Activated naive CD8-positive, alpha-beta T cell (primary cell): Measurements from ENCODE around the gene PSRC1.

Experiments used
- H3K27ac Mint-ChIP-seq: one replicate; pipeline ENCODE4 v1.8.0; 2021; ENCODE audit warnings: mixed read lengths
- H3K27me3 Mint-ChIP-seq: one replicate; pipeline ENCODE4 v1.8.0; 2021; ENCODE audit warnings: mixed read lengths
- H3K36me3 Mint-ChIP-seq: one replicate; pipeline ENCODE4 v1.8.0; 2021; ENCODE audit warnings: mixed read lengths
- H3K4me1 Mint-ChIP-seq: one replicate; pipeline ENCODE4 v1.8.0; 2021; ENCODE audit warnings: low read depth, mixed read lengths
- H3K4me3 Mint-ChIP-seq: one replicate; pipeline ENCODE4 v1.8.0; 2021; ENCODE audit warnings: mild to moderate bottlenecking, mixed read lengths
- H3K9me3 Mint-ChIP-seq: one replicate; pipeline ENCODE4 v1.8.0; 2021; ENCODE audit warnings: low read depth, mixed read lengths

PSRC1 gene

DNA sequence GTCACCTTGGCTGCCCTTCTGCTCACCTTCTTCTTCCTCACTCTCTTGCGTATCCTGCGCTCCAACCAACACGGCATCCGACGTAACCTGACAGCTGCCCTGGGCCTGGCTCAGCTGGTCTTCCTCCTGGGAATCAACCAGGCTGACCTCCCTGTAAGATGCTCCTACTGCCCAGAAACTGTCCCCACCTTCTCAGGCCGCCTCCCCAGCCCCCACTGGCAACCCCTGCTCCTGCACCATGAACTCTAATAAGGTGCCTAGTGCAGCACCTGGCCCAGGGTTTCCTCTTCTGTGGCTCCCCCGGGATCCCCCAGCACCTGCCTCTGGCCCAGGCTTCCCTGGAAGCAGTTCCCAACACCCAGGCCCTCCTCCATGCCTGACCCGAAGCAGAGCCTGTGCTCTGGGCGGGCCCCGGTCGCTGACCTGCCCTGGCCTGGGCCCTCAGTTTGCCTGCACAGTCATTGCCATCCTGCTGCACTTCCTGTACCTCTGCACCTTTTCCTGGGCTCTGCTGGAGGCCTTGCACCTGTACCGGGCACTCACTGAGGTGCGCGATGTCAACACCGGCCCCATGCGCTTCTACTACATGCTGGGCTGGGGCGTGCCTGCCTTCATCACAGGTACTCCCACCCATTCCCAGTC, 12.8 kb downstream of the PSRC1 start:
- Mint-ChIP-seq H3K4me1 (no peaks in the 10 kb centered on the region), H3K27me3 (no peaks in the 10 kb centered on the region), H3K4me3 (no peak overlapping the region), H3K27ac (no peak overlapping the region), H3K36me3 (peaks cover 2% of the 10 kb centered on the region), H3K9me3 (no peaks in the 10 kb centered on the region)

DNA sequence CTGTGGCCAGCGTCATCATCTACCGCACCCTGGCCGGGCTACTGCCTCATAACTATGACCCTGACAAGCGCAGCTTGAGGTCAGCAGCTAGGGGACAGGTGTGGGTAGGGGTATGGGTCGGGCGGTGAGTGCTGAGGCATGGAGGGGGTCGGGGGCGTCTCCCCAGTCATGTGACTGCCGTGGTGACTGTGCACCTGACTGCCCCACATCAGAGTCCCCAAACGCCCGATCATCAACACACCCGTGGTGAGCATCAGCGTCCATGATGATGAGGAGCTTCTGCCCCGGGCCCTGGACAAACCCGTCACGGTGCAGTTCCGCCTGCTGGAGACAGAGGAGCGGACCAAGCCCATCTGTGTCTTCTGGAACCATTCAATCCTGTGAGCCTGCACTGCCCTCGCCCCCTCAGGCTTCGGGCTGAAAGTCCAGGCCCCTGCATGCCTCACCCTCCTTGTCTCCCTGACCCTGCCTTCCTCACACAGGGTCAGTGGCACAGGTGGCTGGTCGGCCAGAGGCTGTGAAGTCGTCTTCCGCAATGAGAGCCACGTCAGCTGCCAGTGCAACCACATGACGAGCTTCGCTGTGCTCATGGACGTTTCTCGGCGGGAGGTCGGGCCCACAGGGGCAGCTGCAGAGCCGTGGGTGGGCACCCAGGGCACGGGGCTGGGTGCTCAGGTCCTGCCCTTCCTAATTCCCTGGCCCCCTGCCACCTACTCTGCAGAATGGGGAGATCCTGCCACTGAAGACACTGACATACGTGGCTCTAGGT, 13.5 kb downstream of the PSRC1 start:
- peaks cover 2% of the 10 kb centered on the region for H3K36me3 Mint-ChIP-seq

DNA sequence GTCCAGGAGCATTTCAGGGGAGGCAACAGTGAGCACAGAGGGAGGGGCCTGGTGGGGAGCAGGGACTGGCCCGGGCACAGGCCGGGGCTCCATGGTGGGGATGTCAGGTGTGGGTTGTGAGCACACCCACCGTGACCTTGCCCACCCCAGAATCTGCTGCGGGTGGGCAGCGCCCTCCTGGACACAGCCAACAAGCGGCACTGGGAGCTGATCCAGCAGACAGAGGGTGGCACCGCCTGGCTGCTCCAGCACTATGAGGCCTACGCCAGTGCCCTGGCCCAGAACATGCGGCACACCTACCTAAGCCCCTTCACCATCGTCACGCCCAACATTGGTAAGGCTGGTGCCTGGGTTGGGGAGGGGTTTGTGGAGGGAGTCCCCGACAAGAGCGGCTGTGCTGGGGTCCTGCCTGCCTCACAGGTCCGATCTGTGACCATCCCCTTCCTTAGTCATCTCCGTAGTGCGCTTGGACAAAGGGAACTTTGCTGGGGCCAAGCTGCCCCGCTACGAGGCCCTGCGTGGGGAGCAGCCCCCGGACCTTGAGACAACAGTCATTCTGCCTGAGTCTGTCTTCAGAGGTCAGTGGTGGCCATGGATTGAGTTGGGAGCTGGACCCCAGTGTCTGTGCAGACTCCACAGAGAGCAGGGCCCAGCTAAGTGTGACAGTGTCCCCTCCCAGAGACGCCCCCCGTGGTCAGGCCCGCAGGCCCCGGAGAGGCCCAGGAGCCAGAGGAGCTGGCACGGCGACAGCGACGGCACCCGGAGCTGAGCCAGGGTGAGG, 14.3 kb downstream of the PSRC1 start:
- H3K36me3 Mint-ChIP-seq: peaks cover 2% of the 10 kb centered on the region
- no peak overlapping the region for H3K4me3 Mint-ChIP-seq

More for the DNA sequence above, 13.5 kb downstream of the PSRC1 start:
- Mint-ChIP-seq H3K4me3 (no peak overlapping the region), H3K27me3 (no peaks in the 10 kb centered on the region), H3K4me1 (no peaks in the 10 kb centered on the region), H3K27ac (no peak overlapping the region), H3K9me3 (no peaks in the 10 kb centered on the region)

DNA sequence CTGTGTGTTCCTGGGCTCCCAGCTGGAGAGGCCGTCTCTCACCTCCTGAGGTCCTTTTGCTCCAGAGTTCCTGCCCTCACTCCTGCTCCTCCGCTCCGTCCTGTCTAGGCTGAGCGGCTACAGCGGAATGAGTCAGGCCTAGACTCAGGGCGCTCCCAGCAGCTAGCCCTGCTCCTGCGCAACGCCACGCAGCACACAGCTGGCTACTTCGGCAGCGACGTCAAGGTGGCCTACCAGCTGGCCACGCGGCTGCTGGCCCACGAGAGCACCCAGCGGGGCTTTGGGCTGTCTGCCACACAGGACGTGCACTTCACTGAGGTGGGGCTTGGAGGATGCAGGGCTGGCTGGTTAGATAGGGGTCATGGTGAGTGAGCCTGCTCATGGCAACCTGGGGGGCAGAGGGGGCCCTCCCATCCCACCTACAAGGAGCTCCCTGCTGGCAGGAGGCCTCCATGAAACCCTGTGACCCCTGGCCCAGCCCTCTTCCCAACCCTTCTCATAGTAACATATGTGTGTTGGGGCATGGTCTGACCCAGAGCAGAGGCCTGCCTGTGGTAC, 15.1 kb downstream of the PSRC1 start:
- no peak overlapping the region for H3K27ac Mint-ChIP-seq
- no peaks in the 10 kb centered on the region for H3K9me3 Mint-ChIP-seq
- H3K4me3 Mint-ChIP-seq: no peak overlapping the region
- H3K4me1 Mint-ChIP-seq: peaks cover 2% of the 10 kb centered on the region
- H3K27me3 Mint-ChIP-seq: no peaks in the 10 kb centered on the region
- H3K36me3 Mint-ChIP-seq: peaks cover 2% of the 10 kb centered on the region

More for the DNA sequence above, 14.3 kb downstream of the PSRC1 start:
- Mint-ChIP-seq H3K27ac (no peak overlapping the region), H3K27me3 (no peaks in the 10 kb centered on the region), H3K9me3 (no peaks in the 10 kb centered on the region), H3K4me1 (peaks cover under 1% of the 10 kb centered on the region)

DNA sequence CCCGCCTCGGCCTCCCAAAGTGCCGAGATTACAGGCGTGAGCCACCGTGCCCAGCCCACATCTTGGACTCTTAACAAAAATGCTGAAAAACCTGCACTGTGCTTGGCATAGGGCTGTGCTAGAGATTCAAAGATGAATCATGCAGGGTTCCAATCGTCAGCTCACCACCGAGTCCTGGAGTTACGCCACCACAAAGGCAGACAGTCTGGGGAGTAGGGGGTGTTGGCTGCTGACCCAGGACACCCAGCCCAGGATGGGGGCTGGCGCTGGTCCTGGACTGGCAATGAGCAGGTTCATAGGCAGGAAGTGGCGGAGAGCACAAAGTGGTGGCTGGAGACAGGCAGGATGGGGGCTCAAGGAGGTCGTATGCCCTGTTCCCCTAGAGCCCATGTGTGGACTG, 16.0 kb downstream of the PSRC1 start:
- Mint-ChIP-seq H3K27me3 (no peaks in the 10 kb centered on the region), H3K9me3 (no peaks in the 10 kb centered on the region), H3K36me3 (peaks cover 2% of the 10 kb centered on the region), H3K27ac (no peak overlapping the region), H3K4me1 (peaks cover 2% of the 10 kb centered on the region), H3K4me3 (no peak overlapping the region)

DNA sequence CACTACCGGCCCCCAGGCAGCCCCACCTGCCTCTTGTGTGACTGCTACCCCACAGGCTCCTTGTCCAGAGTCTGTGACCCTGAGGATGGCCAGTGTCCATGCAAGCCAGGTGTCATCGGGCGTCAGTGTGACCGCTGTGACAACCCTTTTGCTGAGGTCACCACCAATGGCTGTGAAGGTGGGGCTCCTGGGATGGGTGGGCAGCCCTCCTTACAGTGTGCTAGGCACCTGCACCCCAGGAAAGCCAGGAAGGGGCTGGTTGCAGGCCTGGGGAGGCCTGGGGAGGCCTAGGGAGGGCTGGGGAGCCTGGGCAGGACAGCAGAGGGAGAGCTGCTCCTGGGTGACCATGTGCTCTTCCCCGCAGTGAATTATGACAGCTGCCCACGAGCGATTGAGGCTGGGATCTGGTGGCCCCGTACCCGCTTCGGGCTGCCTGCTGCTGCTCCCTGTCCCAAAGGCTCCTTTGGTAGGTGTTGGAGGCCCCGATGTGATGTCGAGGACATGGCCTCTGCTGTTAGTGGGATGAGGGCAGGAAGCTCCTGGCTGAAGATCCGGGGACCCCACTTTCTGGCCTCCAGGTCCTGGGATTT, 17.1 kb downstream of the PSRC1 start:
- H3K4me1 Mint-ChIP-seq: peaks cover 2% of the 10 kb centered on the region

DNA sequence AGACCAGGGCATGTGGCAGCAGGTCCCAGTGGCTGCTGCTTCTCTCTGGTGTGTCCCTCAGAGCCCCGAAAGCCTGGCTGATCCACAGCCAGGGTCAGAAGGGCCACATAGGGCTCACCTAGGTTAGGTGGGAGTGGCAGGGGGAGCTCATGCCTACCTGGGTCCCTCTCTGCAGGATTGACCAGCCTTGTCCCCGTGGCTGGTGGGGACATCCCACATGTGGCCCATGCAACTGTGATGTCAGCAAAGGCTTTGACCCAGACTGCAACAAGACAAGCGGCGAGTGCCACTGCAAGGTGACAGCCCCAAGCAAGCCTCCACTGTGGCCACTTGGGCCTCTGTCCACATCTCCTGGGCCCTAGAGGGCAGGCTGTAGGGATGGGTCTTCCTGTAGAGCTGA, 17.9 kb downstream of the PSRC1 start:
- no peak overlapping the region for H3K4me3 Mint-ChIP-seq
- H3K9me3 Mint-ChIP-seq: no peaks in the 10 kb centered on the region
- H3K36me3 Mint-ChIP-seq: peaks cover 2% of the 10 kb centered on the region
- H3K4me1 Mint-ChIP-seq: peaks cover 2% of the 10 kb centered on the region
- H3K27me3 Mint-ChIP-seq: no peaks in the 10 kb centered on the region
- no peak overlapping the region for H3K27ac Mint-ChIP-seq

More for the DNA sequence above, 17.1 kb downstream of the PSRC1 start:
- no peak overlapping the region for H3K4me3 Mint-ChIP-seq
- no peaks in the 10 kb centered on the region for H3K9me3 Mint-ChIP-seq
- no peaks in the 10 kb centered on the region for H3K27me3 Mint-ChIP-seq
- H3K27ac Mint-ChIP-seq: no peak overlapping the region
- peaks cover 2% of the 10 kb centered on the region for H3K36me3 Mint-ChIP-seq

DNA sequence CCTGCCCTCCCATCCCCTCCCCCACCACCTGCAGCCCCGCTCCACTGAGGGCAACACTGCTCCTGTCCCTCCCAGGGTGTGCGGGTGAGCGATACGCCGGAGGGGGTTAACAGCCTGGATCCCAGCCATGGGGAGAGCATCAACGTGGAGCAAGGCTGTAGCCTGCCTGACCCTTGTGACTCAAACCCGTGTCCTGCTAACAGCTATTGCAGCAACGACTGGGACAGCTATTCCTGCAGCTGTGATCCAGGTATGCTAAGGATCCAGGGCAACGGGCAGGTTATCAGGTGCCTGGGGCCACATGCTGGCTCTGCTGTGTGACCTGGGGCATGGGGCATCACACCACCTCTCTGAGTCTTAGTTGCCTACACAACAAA, 18.6 kb downstream of the PSRC1 start:
- peaks cover 2% of the 10 kb centered on the region for H3K4me1 Mint-ChIP-seq
- no peak overlapping the region for H3K4me3 Mint-ChIP-seq
- H3K9me3 Mint-ChIP-seq: no peaks in the 10 kb centered on the region
- H3K27ac Mint-ChIP-seq: no peak overlapping the region
- no peaks in the 10 kb centered on the region for H3K27me3 Mint-ChIP-seq
- H3K36me3 Mint-ChIP-seq: no peaks in the 10 kb centered on the region

DNA sequence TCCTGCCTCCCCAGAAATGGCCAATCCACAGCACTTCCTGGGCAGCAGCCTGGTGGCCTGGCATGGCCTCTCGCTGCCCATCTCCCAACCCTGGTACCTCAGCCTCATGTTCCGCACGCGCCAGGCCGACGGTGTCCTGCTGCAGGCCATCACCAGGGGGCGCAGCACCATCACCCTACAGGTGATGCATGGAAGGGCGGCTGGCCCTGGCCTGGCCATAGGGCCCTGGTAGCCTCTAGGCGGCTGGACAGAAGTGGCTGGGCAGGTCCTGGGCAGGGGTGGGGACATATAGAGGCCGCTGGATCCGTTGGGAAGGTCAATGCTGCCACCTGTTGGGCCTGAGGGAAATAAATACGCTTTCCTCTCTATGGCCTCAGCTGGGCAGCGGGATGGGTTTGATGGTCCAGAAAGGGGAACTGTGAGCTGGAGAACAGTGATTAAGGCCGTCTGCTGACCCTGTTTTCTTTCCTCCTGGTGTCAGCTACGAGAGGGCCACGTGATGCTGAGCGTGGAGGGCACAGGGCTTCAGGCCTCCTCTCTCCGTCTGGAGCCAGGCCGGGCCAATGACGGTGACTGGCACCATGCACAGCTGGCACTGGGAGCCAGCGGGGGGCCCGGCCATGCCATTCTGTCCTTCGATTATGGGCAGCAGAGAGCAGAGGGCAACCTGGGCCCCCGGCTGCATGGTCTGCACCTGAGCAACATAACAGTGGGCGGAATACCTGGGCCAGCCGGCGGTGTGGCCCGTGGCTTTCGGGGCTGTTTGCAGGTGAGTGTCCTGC, 19.2 kb downstream of the PSRC1 start:
- Mint-ChIP-seq H3K27me3 (no peaks in the 10 kb centered on the region), H3K27ac (peak overlapping the region; percentile 81), H3K9me3 (no peaks in the 10 kb centered on the region), H3K4me1 (peaks cover 2% of the 10 kb centered on the region), H3K36me3 (no peaks in the 10 kb centered on the region), H3K4me3 (no peak overlapping the region)

DNA sequence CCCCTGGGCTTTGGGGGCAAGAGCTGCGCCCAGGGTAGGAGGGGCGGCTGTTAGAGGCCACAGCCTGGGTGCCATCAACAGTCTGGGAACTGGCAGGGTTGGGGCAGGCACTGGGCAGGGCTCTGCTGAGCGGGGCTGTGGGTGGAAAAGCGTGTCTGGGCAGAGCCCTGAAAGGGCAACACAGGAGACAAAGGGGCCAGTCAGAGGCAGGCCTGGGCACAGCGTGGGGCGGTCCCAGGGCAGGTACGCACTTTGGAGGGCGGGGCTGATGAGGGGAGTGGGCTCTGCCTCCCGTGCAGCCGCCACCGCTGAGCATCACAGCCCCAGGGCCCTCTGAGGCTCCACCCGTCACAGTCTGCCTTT, 19.7 kb downstream of the PSRC1 start:
- Mint-ChIP-seq H3K27ac (peak overlapping the region; percentile 81), H3K36me3 (no peaks in the 10 kb centered on the region), H3K4me1 (peaks cover 2% of the 10 kb centered on the region), H3K27me3 (no peaks in the 10 kb centered on the region), H3K4me3 (no peak overlapping the region), H3K9me3 (no peaks in the 10 kb centered on the region)

DNA sequence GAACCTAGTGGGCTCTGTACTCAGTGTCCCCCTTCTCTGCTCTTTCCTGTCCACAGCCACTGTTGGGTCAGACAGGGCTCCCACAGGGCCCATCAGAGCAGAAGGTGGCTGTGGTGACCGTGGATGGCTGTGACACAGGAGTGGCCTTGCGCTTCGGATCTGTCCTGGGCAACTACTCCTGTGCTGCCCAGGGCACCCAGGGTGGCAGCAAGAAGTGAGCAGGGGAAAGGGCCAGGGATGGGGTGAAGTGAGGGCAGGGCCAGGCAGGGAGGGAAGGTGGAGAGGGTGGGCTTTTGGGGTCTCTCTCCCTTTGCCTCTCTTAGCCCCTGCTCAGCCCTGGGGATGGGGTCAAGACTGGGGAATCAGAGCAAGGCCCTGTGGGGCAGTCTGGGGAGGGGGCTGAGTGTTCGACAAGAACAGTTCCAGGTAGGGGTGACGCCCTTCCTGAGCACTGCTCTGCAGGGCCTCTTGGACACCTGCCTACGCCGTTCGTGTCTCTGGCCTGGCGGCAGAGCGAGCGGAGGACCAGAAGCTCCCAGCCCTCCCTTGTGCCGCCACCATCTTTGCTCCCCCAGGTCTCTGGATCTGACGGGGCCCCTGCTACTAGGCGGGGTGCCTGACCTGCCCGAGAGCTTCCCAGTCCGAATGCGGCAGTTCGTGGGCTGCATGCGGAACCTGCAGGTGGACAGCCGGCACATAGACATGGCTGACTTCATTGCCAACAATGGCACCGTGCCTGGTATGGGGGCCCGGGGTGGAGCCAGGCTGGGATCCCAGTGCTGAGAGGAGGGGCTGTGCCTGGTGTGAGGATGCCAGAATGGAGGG, 20.5 kb downstream of the PSRC1 start:
- H3K4me1 Mint-ChIP-seq: peaks cover 2% of the 10 kb centered on the region
- H3K27ac Mint-ChIP-seq: no peak overlapping the region
- H3K36me3 Mint-ChIP-seq: no peaks in the 10 kb centered on the region
- H3K4me3 Mint-ChIP-seq: no peak overlapping the region
- H3K9me3 Mint-ChIP-seq: no peaks in the 10 kb centered on the region
- H3K27me3 Mint-ChIP-seq: no peaks in the 10 kb centered on the region

DNA sequence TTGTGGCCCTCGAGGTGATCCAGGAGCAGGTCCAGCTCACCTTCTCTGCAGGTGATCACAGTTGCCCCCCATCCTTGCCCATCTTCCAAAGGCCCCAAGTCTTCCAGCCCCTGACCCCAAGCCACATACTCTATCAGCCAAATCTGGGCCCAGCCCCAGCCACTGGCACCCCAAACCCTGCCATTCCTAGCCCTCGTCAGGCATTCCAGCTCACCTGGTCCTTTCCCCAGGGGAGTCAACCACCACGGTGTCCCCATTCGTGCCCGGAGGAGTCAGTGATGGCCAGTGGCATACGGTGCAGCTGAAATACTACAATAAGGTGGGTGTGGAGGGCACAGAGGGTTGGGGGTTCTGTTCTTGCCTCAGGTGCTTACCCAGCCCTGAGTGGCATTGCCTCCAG, 21.4 kb downstream of the PSRC1 start:
- Mint-ChIP-seq H3K4me3 (no peak overlapping the region), H3K9me3 (no peaks in the 10 kb centered on the region), H3K36me3 (no peaks in the 10 kb centered on the region), H3K27ac (no peak overlapping the region), H3K27me3 (no peaks in the 10 kb centered on the region), H3K4me1 (peaks cover 2% of the 10 kb centered on the region)

DNA sequence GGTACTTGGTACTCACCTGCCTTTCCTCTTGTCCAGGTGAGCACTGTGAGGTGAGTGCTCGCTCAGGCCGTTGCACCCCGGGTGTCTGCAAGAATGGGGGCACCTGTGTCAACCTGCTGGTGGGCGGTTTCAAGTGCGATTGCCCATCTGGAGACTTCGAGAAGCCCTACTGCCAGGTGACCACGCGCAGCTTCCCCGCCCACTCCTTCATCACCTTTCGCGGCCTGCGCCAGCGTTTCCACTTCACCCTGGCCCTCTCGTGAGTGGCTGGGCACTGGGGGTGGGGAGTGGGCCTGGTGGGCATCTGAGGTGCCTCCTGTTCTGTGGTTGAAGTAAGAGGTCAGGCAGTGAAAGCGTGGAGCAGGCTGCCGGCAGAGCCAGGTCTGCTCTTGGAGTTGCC, 21.9 kb downstream of the PSRC1 start:
- Mint-ChIP-seq H3K4me3 (no peak overlapping the region), H3K4me1 (peaks cover 2% of the 10 kb centered on the region), H3K9me3 (no peaks in the 10 kb centered on the region), H3K27me3 (no peaks in the 10 kb centered on the region), H3K36me3 (no peaks in the 10 kb centered on the region), H3K27ac (no peak overlapping the region)
